Suppressor macrophage (primary cell): ENCODE results near the gene ADAMTS20.

Experiments used
- DNase-seq, 4 experiments: peaks; one replicate each; pipeline ENCODE4 v3.0.0-alpha.2; 2020 to 2022

Gene ADAMTS20

DNA sequence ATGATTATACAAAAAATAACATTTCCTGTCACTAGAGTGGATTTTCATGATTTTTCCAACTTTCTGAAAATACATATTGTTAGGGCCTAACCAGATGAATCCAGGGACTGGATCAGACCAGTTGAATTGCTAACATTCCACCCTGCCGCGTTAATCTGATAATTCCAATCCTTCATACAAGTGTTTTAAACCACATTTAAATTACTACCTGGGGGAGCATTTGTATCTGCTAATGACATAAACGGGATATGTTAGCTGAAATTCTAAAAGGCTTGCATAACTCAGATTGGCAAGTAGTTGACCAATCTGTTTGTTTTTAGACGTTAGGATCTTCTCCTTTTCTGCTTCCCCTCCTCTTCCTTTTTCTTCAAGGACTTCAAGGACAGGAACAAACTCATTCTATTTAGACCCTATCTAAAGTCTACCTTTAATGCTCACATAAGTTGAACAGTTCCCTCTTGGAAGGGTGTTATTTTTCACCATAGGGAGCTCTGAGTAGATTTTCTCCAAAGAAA, 239.0 kb downstream of the ADAMTS20 start:
- peak in 3 of 4 experiments; percentile 12 to 41 (median 35) for DNase-seq

DNA sequence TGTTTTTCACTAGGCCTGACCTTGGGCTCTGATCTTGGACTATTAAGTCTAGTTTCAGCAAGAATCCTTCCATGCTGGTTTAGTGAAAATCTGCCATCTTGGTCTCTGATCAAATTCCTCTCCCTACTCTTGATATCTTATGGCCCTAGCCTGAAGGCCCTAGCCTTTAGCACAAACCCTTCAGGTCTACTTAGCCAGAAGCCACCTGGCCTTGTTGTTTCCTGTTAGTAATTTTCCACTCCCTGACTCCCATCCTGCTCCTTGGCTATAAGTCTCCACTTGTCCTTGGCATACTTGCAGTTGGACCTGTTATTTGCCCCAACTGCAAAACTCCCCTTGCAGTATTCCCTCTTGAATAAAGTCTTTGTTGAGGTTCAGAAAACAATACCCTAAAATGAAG, 241.4 kb downstream of the ADAMTS20 start:
- DNase-seq = no peak

DNA sequence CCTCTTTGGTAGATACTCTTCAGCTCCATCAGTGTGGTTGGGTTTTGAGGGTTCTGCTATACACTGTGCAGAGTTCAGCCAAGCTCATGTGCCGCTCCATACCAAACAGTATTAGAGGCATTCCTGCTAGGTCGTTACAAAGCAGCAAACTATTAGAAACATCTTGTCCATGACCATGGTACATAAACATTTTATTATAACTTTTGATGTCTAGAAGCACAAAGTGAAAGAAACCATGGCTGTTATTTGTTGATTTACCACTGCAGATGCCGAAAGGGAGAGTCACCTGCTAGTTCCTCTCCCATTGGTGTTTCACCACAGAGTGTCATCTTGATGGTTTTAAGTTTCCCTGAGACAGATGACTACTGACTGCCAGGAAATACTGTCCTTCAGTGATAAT, 242.0 kb downstream of the ADAMTS20 start:
- no peak for DNase-seq

DNA sequence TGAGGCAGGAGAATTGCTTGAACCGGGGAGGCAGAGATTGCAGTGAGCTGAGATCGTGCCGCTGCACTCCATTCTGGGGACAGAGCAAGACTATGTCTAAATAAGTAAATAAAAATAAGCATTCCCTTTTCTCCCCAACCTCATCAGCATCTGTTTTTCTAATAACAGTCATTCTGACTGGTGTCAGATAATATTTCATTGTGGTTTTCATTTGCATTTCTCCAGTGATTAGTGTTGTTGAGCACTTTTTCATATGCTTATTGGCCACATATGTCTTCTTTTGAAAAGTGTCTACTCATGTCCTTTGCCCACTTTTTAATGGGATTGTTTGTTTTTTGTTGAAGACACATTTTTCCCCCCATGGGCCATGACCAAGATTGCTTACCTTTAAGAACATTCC, 243.2 kb downstream of the ADAMTS20 start:
- no peak for DNase-seq

DNA sequence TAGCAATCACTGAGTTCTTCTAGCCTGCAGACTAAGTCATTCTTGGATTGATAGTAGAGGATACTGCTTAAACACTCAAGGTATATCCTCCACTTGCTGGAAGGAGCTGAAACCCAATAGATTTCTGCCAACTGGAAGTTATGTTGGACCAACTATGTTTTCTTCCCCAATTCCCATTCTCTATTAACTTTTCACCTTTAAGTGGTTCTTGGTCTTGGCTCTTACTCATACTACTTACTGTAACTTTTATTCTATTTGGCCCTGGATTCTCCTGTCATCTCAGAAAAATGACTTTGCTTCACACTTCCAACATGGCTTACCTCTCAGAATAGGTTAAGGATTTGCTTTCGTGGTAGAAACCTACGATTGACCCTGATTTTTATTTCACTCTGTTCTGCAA, 244.9 kb downstream of the ADAMTS20 start:
- DNase-seq = no peak

DNA sequence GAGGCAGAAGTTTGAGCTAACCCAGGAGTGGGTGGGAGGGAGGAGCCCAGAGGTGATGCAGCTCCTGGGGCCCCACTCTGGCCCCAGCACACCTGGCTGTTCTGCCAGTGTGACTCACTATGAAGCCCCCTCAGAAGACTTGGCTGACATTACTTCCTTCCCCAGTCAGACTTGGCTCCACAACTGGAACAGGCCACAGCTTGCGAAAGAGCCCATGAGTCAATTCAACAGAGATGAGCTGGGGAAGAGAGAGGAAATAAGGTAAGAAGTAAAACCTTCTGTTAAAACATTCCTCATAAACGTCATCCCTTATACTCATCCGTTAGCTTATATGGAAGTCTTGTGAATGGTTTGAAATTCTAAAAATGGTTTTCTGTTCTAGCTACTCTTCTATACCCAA, 245.9 kb downstream of the ADAMTS20 start:
- DNase-seq = peak; percentile 10 to 34 (median 28)

DNA sequence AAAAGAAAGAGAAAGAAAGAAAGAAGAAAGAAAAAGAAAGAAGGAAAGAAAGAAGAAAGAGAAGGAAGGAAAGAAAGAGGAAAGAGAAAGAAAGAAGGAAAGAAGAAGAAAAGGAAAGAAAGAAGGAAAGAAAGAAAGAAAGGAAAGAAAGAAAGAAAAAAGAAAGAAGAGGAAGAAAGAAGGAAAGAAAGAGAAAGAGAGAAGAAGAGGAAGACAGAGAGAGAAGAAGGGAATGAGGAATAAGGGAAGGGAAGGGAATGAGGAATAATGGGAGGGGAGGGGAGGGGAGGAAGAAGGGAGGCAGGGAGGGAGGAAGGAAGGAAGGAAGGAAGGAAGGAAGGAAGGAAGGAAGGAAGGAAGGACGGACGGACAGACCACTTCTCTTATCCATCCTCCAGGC, 246.9 kb downstream of the ADAMTS20 start:
- no peak for DNase-seq
